Measurements from ENCODE around the gene SCT. TPM values are rescaled to one million over a fixed set of nuclear protein-coding genes. Genes with fewer than 3 reads are reported as not detected.
"Not testable (repeated sequence)": the region's sequence is repeated elsewhere in the genome, so short reads cannot be mapped to it uniquely, and the experiment has no call there.

The SCT gene
- total RNA-seq, 1 experiment from 2014 or later: 2.3 TPM

DNA sequence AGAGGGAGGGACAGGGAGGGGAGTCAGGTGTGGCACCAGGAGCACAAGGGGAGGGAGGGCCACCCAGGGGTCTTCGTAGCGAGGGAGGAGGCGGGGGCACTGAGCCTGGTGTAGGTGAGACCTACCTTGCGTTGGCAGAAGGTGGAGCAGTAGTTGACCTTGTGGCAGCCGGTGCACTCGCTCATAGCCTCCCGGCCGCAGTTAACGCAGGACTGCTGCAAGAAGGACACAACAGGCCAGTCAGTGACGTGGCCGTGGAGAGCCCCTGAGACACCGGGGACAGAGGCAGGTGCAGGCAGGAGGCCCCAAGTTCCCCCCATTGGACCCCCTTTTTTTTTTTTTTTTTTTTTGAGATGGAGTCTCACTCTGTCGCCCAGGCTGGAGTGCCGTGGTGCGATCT, 26.9 kb upstream of the SCT start:
- H3K27ac Mint-ChIP-seq: no peak overlapping the region
- TF ChIP-seq IRF2 (CRISPR knock-in tag; IDR thresholded peaks at IDR 0.05; ENCODE audit: borderline replicate concordance, low read depth) (no peak), TCF7 (CRISPR knock-in tag; IDR thresholded peaks at IDR 0.05; ENCODE audit: low read depth) (no peak), NR2C2 (CRISPR knock-in tag; IDR thresholded peaks at IDR 0.05) (no peak), MXD4 (CRISPR knock-in tag; IDR thresholded peaks at IDR 0.05; ENCODE audit: borderline replicate concordance) (no peak), FOXJ3 (CRISPR knock-in tag; IDR thresholded peaks at IDR 0.05; ENCODE audit: borderline replicate concordance) (no peak), TEAD1 (CRISPR knock-in tag; IDR thresholded peaks at IDR 0.05) (no peak), ZNF317 (CRISPR knock-in tag; IDR thresholded peaks at IDR 0.05; ENCODE audit: borderline replicate concordance, low read depth) (no peak), MYBL2 (CRISPR knock-in tag; IDR thresholded peaks at IDR 0.05) (no peak), HMGXB4 (CRISPR knock-in tag; IDR thresholded peaks at IDR 0.05) (no peak), CREB1 (CRISPR knock-in tag; IDR thresholded peaks at IDR 0.05) (no peak), STAT6 (CRISPR knock-in tag; conservative IDR thresholded peaks at IDR 0.05; ENCODE audit: low read depth) (no peak), ESRRA (CRISPR knock-in tag; IDR thresholded peaks at IDR 0.05; ENCODE audit: borderline replicate concordance) (no peak), GTF2I (CRISPR knock-in tag; conservative IDR thresholded peaks at IDR 0.05) (no peak), ZNF396 (CRISPR knock-in tag; IDR thresholded peaks at IDR 0.05; ENCODE audit: borderline replicate concordance) (no peak), ZNF121 (CRISPR knock-in tag; IDR thresholded peaks at IDR 0.05) (no peak), NFYB (CRISPR knock-in tag; conservative IDR thresholded peaks at IDR 0.05; ENCODE audit: low read depth) (no peak)
- TF ChIP-seq, protein P1, sequence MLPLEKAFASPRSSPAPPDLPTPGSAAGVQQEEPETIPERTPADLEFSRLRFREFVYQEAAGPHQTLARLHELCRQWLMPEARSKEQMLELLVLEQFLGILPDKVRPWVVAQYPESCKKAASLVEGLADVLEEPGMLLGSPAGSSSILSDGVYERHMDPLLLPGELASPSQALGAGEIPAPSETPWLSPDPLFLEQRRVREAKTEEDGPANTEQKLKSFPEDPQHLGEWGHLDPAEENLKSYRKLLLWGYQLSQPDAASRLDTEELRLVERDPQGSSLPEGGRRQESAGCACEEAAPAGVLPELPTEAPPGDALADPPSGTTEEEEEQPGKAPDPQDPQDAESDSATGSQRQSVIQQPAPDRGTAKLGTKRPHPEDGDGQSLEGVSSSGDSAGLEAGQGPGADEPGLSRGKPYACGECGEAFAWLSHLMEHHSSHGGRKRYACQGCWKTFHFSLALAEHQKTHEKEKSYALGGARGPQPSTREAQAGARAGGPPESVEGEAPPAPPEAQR (CRISPR knock-in tag; IDR thresholded peaks at IDR 0.05): no peak
- TF ChIP-seq, protein P2, sequence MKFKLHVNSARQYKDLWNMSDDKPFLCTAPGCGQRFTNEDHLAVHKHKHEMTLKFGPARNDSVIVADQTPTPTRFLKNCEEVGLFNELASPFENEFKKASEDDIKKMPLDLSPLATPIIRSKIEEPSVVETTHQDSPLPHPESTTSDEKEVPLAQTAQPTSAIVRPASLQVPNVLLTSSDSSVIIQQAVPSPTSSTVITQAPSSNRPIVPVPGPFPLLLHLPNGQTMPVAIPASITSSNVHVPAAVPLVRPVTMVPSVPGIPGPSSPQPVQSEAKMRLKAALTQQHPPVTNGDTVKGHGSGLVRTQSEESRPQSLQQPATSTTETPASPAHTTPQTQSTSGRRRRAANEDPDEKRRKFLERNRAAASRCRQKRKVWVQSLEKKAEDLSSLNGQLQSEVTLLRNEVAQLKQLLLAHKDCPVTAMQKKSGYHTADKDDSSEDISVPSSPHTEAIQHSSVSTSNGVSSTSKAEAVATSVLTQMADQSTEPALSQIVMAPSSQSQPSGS (CRISPR knock-in tag; IDR thresholded peaks at IDR 0.05; ENCODE audit: borderline replicate concordance, low read depth): no peak
- H3K9me3 Mint-ChIP-seq: no peaks in the 10 kb centered on the region
- no peaks in the 10 kb centered on the region for H3K27me3 Mint-ChIP-seq (ENCODE audit: low read depth)
- H3K36me3 Mint-ChIP-seq: peaks cover 35% of the 10 kb centered on the region
- ChIA-PET CTCF (no interaction called here), POLR2A (no interaction called here)
- DNase-seq (ENCODE audit: low spot score): no peak
- no peak overlapping the region for H3K4me3 Mint-ChIP-seq
- no peaks in the 10 kb centered on the region for H3K4me1 Mint-ChIP-seq
- no peak for ATAC-seq

GRCh38 chr11:653136-653535, 26.2 kb upstream of the SCT start:
- CTCF ChIA-PET; H3K9me3 Mint-ChIP-seq; H3K27ac Mint-ChIP-seq; H3K4me3 Mint-ChIP-seq; H3K4me1 Mint-ChIP-seq; ATAC-seq; H3K27me3 Mint-ChIP-seq (ENCODE audit: low read depth); DNase-seq (ENCODE audit: low spot score); POLR2A ChIA-PET: not testable (repeated sequence)
- peaks cover 37% of the 10 kb centered on the region for H3K36me3 Mint-ChIP-seq

Data from WTC11 (cell line).